Endothelial cell of umbilical vein (primary cell): ENCODE results near the gene PID1. TPM values are rescaled to one million over a fixed set of nuclear protein-coding genes. Genes with fewer than 3 reads are reported as not detected.

Experiments used
- BruUV-seq: library from RNA; stranded (reverse); fragments of 400-500 nt; replicated peaks from 2 replicates; lab custom pipeline; 2021; lab: Mats Ljungman, UMichigan
- CTCF ChIA-PET: fragments of 300-600, 350-600 bp; sonication (Branson Sonifier 250); formaldehyde crosslinking; loops from one replicate; lab custom pipeline; 2021; ENCODE audit warnings: antibody characterized with exemption, inconsistent platforms; lab: Charles Lee
- POLR2A ChIA-PET: fragments of 300-600, 350-600 bp; sonication (Branson Sonifier 250); formaldehyde crosslinking; loops from one replicate; lab custom pipeline; 2021; ENCODE audit warnings: antibody characterized with exemption, inconsistent platforms; lab: Charles Lee
- DNase-seq: peaks from one replicate; pipeline ENCODE4 v3.0.0-alpha.2; 2011; ENCODE audit warnings: low read depth, low spot score
- FAIRE-seq: peaks from 2 replicates; lab custom pipeline; 2011; peaks lifted over from hg19 to GRCh38; lab: Jason Lieb, UNC
- H2AFZ ChIP-seq: 2 replicates; pipeline ENCODE4 v1.6.0; 2012; ENCODE audit warnings: low read depth, low read length, control low read depth, inconsistent platforms
- H3K27ac ChIP-seq: 2 replicates; pipeline ENCODE4 v1.5.1; 2011; ENCODE audit warnings: low read depth, mild to moderate bottlenecking, control low read depth, low read length, moderate library complexity; ENCODE audit not compliant: insufficient read depth
- H3K27me3 ChIP-seq, 2 experiments: 2 replicates each; pipeline versions ENCODE4 v1.6.0 to v1.6.1; 2011; ENCODE audit warnings: low read length in 2 of 2, mixed read lengths in 1 of 2; ENCODE audit not compliant: control insufficient read depth in 2 of 2, insufficient read depth in 2 of 2
- H3K36me3 ChIP-seq, 2 experiments: 2 replicates in 1 of 2; 3 replicates in 1 of 2; pipeline ENCODE4 v1.5.1; 2011; ENCODE audit warnings: low read length in 2 of 2, mild to moderate bottlenecking in 1 of 2, moderate library complexity in 1 of 2; ENCODE audit not compliant: control insufficient read depth in 2 of 2, insufficient read depth in 2 of 2; ENCODE audit errors: extremely low read depth in 1 of 2
- H3K4me1 ChIP-seq: 3 replicates; pipeline ENCODE4 v1.5.1; 2011; ENCODE audit warnings: mild to moderate bottlenecking, low read length; ENCODE audit not compliant: control insufficient read depth, insufficient read depth; ENCODE audit errors: extremely low read depth
- H3K4me2 ChIP-seq: 2 replicates; pipeline ENCODE4 v1.6.1; 2011; ENCODE audit warnings: low read length, control low read depth, mixed read lengths; ENCODE audit not compliant: insufficient read depth
- H3K4me3 ChIP-seq, 3 experiments: fragments of 200-600 bp in 1 of 3; sonication (generic), shearing (Covaris generic) in 1 of 3; replicated peaks in 1 of 3; 2 replicates each; pipeline ENCODE4 v1.5.1; 2011 to 2016; ENCODE audit warnings: control low read depth in 3 of 3, low read length in 3 of 3, mild to moderate bottlenecking in 2 of 3, inconsistent platforms in 1 of 3, low read depth in 1 of 3, moderate library complexity in 1 of 3; ENCODE audit not compliant: insufficient read depth in 1 of 3
- H3K79me2 ChIP-seq: 2 replicates; pipeline ENCODE4 v1.6.0; 2012; ENCODE audit warnings: low read length, inconsistent platforms; ENCODE audit not compliant: control insufficient read depth, insufficient read depth
- H3K9ac ChIP-seq: replicated peaks from 2 replicates; pipeline ENCODE3; 2011; ENCODE audit warnings: low read length, control low read depth; ENCODE audit not compliant: insufficient read depth; ENCODE audit errors: extremely low read depth
- H3K9me1 ChIP-seq: replicated peaks from 3 replicates; pipeline ENCODE4 v1.6.0; 2011; ENCODE audit warnings: mild to moderate bottlenecking, low read length; ENCODE audit not compliant: control insufficient read depth, insufficient read depth; ENCODE audit errors: extremely low read depth
- H3K9me3 ChIP-seq: replicated peaks from 2 replicates; pipeline ENCODE4 v1.5.1; 2012; ENCODE audit warnings: low read length, inconsistent platforms; ENCODE audit not compliant: control insufficient read depth, insufficient read depth
- H4K20me1 ChIP-seq: replicated peaks from 2 replicates; pipeline ENCODE3; 2011; ENCODE audit warnings: mild to moderate bottlenecking, low read length; ENCODE audit not compliant: control insufficient read depth, insufficient read depth; ENCODE audit errors: extremely low read depth
- EZH2 ChIP-seq: IDR thresholded peaks from 2 replicates; pipeline ENCODE4 v1.6.1; 2012; ENCODE audit warnings: borderline replicate concordance, low read depth, mild to moderate bottlenecking, moderate library complexity, low read length, inconsistent platforms; ENCODE audit not compliant: severe bottlenecking
- FOS ChIP-seq: IDR thresholded peaks from 2 replicates; pipeline ENCODE4 v1.6.1; 2011; ENCODE audit warnings: mild to moderate bottlenecking, low read length, moderate library complexity, borderline replicate concordance; ENCODE audit not compliant: insufficient read depth
- GATA2 ChIP-seq: IDR thresholded peaks from 2 replicates; pipeline ENCODE4 v1.7.0; 2011; ENCODE audit warnings: low read depth, mild to moderate bottlenecking, moderate library complexity, mixed read lengths, low read length; ENCODE audit not compliant: insufficient read length, insufficient read depth
- JUN ChIP-seq: IDR thresholded peaks from 2 replicates; pipeline ENCODE4 v1.6.1; 2011; ENCODE audit warnings: borderline replicate concordance, low read depth; ENCODE audit not compliant: insufficient read length, insufficient read depth
- MYC ChIP-seq: IDR thresholded peaks from one replicate; pipeline ENCODE4 v1.6.1; 2011; ENCODE audit warnings: mild to moderate bottlenecking, low read depth, low read length
- POLR2A ChIP-seq: IDR thresholded peaks from 2 replicates; pipeline ENCODE4 v1.6.1; 2012; ENCODE audit warnings: low read depth, mild to moderate bottlenecking, control low read depth, low read length
- POLR2AphosphoS5 ChIP-seq: IDR thresholded peaks from 2 replicates; pipeline ENCODE4 v1.6.1; 2012; ENCODE audit warnings: low read depth, mild to moderate bottlenecking, control low read depth, low read length, moderate library complexity; ENCODE audit not compliant: insufficient read depth
- dilution Hi-C: fragments of 300-500 bp; cut with MboI; formaldehyde crosslinking; loops from one replicate; pipeline ENCODE4 v1.15.0; 2019; ENCODE audit warnings: low sequenced_read_pairs; ENCODE audit not compliant: extremely low pct_ligation_motif_present
- intact Hi-C: fragments of 100-400 bp; cut with micrococcal nuclease; formaldehyde crosslinking; loops from one replicate; pipeline ENCODE4 v1.10.0; 2022
- polyA plus RNA-seq, 4 experiments: library from polyadenylated mRNA; depleted of rRNA in 3 of 4; stranded (reverse) in 3 of 4; unstranded in 1 of 4; fragments of >200 nt; gene quantifications; 2 replicates each; pipeline versions ENCODE4 v1.2.1 to v1.2.3, GENCODE V29; 2011 to 2012; ENCODE audit warnings: missing spikeins in 1 of 4
- total RNA-seq: library from RNA; stranded (reverse); gene quantifications from 2 replicates; pipeline ENCODE4 v1.2.3, GENCODE V29; 2021
- TF ChIP-seq, protein P1 (sequence below), 2 donors: IDR thresholded peaks; 1 replicate in 1 of 2; 2 replicates in 1 of 2; pipeline ENCODE4 v1.5.1; 2011; ENCODE audit warnings: low read length in 2 of 2, mild to moderate bottlenecking in 2 of 2, moderate library complexity in 2 of 2, control low read depth in 1 of 2, inconsistent platforms in 1 of 2, low read depth in 1 of 2; ENCODE audit not compliant: insufficient read depth in 1 of 2; ENCODE audit errors: extremely low read depth in 1 of 2
- TF ChIP-seq, protein P2 (sequence below): IDR thresholded peaks from 2 replicates; pipeline ENCODE4 v1.6.1; 2011; ENCODE audit not compliant: insufficient read depth, insufficient read length

Gene PID1
- total and polyA plus RNA-seq, 2 donors (not counting 3 experiments of a cell fraction or from before 2014, with no cell fraction given): not detected

DNA sequence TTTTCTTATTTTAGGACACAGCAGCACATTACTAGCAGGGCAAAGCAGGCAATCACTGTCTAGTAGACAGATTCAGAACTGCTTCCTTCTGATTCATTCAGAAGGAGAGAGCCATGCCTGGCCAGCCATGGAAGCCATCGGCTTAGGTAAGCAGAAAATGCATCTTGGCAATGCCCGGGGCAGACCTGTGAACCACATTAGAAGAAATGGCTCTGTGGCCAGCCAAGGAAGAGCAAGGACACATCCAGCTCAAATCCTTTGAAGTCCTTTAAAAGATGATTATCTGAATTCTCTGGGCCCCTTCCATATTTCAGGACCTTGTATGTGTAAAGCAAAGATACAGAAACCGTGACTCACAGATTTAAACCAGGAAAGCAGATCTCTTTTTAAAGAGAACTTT lies 227.4 kb downstream of the PID1 start:
- H3K4me2 ChIP-seq: no peak overlapping the region
- BruUV-seq: no TSS peak
- H3K9me3 ChIP-seq: peaks cover 4% of the 10 kb centered on the region
- no peaks in the 10 kb centered on the region for H3K4me1 ChIP-seq
- no peak for DNase-seq
- no peak for FAIRE-seq
- no peak overlapping the region for H2AFZ ChIP-seq
- no peak overlapping the region for H3K9ac ChIP-seq
- H3K79me2 ChIP-seq: no peaks in the 10 kb centered on the region
- no peaks in the 10 kb centered on the region for H4K20me1 ChIP-seq
- H3K27me3 ChIP-seq: no peaks in the 10 kb centered on the region
- ChIA-PET POLR2A (no interaction called here), CTCF (no interaction called here)
- H3K27ac ChIP-seq: no peak overlapping the region
- H3K36me3 ChIP-seq: no peaks in the 10 kb centered on the region
- no peak for TF ChIP-seq EZH2
- TF ChIP-seq POLR2A: no peak
- no peak for TF ChIP-seq MYC
- TF ChIP-seq FOS: no peak
- TF ChIP-seq GATA2: no peak
- TF ChIP-seq JUN: no peak
- TF ChIP-seq, protein P1, sequence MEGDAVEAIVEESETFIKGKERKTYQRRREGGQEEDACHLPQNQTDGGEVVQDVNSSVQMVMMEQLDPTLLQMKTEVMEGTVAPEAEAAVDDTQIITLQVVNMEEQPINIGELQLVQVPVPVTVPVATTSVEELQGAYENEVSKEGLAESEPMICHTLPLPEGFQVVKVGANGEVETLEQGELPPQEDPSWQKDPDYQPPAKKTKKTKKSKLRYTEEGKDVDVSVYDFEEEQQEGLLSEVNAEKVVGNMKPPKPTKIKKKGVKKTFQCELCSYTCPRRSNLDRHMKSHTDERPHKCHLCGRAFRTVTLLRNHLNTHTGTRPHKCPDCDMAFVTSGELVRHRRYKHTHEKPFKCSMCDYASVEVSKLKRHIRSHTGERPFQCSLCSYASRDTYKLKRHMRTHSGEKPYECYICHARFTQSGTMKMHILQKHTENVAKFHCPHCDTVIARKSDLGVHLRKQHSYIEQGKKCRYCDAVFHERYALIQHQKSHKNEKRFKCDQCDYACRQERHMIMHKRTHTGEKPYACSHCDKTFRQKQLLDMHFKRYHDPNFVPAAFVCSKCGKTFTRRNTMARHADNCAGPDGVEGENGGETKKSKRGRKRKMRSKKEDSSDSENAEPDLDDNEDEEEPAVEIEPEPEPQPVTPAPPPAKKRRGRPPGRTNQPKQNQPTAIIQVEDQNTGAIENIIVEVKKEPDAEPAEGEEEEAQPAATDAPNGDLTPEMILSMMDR (IDR thresholded peaks at IDR 0.05; ENCODE audit: extremely low read depth in 1 of 2, insufficient read depth in 1 of 2, low read depth in 1 of 2, low read length in 2 of 2): no peak
- TF ChIP-seq, protein P2, sequence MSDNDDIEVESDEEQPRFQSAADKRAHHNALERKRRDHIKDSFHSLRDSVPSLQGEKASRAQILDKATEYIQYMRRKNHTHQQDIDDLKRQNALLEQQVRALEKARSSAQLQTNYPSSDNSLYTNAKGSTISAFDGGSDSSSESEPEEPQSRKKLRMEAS: no peak
- dilution Hi-C loops: no loop called here
- intact Hi-C loops: no loop called here
- H3K9me1 ChIP-seq: no peaks in the 10 kb centered on the region
- no peak overlapping the region for H3K4me3 ChIP-seq

DNA sequence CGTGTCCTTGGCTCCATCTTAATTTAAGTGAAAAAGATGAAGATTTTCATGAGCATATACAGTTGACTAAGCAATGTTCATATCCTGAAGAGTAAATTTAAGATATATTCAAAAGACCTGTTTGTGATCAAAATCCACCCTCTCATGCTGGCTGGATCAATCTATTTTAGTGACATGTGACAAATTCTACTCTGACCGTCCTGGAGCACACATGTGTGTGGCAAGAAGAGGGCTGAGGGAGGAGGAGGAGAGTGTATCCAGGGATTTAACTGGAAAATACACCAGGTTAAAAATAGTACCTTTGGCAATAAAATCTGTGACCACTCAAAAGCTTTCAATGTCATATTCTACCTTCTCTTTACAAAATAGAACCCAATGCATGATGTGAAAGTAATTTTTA lies 228.7 kb downstream of the PID1 start:
- FAIRE-seq: no peak
- POLR2A ChIA-PET: no interaction called here
- dilution Hi-C loops: no loop called here
- intact Hi-C loops: no loop called here
- Histone ChIP-seq H3K4me3 (no peak overlapping the region), H3K9ac (no peak overlapping the region), H3K9me3 (peaks cover 4% of the 10 kb centered on the region), H4K20me1 (no peaks in the 10 kb centered on the region), H2AFZ (no peak overlapping the region), H3K9me1 (no peaks in the 10 kb centered on the region), H3K4me2 (no peak overlapping the region), H3K4me1 (no peaks in the 10 kb centered on the region), H3K36me3 (no peaks in the 10 kb centered on the region), H3K79me2 (no peaks in the 10 kb centered on the region), H3K27ac (no peak overlapping the region), H3K27me3 (no peaks in the 10 kb centered on the region)
- CTCF ChIA-PET: no interaction called here
- BruUV-seq: no TSS peak
- TF ChIP-seq, protein P1 (IDR thresholded peaks at IDR 0.05; ENCODE audit: extremely low read depth in 1 of 2, insufficient read depth in 1 of 2, low read depth in 1 of 2, low read length in 2 of 2): no peak
- TF ChIP-seq, protein P2: no peak
- no peak for TF ChIP-seq FOS
- no peak for TF ChIP-seq EZH2
- no peak for TF ChIP-seq GATA2
- no peak for TF ChIP-seq JUN
- no peak for TF ChIP-seq MYC
- TF ChIP-seq POLR2AphosphoS5: no peak
- TF ChIP-seq POLR2A: no peak
- no peak for DNase-seq
